Stimulated activated naive CD8-positive, alpha-beta T cell treated with anti-CD3 and anti-CD28 coated beads, Interleukin-15, amount 100 ng/mL, for 72 hours (primary cell): ENCODE measurements around the gene DMRTC2.

Experiments used
- ATAC-seq: fragments of 150-1000 bp; cut with Tn5 transposase; 2 replicates; pipeline ENCODE4 v1.10.0; 2021; ENCODE audit warnings: mild to moderate bottlenecking, moderate library complexity
- DNase-seq, 2 donors: peaks; one replicate each; pipeline ENCODE4 v3.0.0; 2021 to 2022
- H3K27ac Mint-ChIP-seq, 2 donors: one replicate each; pipeline ENCODE4 v1.8.0; 2022; ENCODE audit warnings: mild to moderate bottlenecking in 2 of 2, mixed read lengths in 2 of 2, moderate library complexity in 2 of 2
- H3K27me3 Mint-ChIP-seq: one replicate; pipeline ENCODE4 v1.8.0; 2022; ENCODE audit warnings: mixed read lengths
- H3K4me1 Mint-ChIP-seq: one replicate; pipeline ENCODE4 v1.8.0; 2022; ENCODE audit warnings: mild to moderate bottlenecking, mixed read lengths
- H3K4me3 Mint-ChIP-seq, 2 donors: one replicate each; pipeline ENCODE4 v1.8.0; 2022; ENCODE audit warnings: mild to moderate bottlenecking in 2 of 2, mixed read lengths in 2 of 2, moderate library complexity in 1 of 2
- H3K9me3 Mint-ChIP-seq, 2 donors: one replicate each; pipeline ENCODE4 v1.8.0; 2022; ENCODE audit warnings: mixed read lengths in 2 of 2

DMRTC2 gene

DNA sequence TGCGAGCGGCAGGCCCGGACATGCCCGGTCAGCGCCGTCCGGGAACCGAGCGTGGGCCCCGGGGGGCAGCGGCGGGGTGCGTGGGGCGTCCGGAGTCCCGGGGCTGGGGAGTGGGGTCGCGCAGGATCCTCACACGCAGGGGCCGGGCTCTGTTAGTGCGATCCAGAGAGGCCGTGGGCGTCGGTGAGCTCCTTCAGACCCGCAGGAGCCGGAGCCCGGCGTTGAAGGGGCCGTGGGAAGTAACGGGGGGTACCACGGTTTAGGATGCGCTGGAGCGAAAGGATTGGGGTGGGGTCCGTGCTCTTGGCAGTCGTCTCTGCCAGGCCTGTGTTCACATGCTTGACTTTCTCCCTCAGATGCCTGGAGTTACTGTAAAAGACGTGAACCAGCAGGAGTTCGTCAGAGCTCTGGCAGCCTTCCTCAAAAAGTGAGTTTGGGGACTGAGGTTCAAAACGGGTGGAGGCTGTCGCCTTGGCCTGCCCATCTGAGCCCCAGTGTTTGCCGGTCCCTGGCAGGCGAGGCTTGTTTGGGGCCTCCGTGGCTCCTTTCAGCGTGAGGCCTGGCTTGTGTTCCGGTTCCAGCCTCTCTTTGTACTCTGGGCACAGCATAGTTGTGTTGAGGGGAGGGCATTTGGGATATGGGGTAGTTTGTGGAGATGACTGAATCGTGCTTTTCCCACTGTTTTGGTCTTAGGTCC is 15.7 kb downstream of the DMRTC2 start:
- H3K27me3 Mint-ChIP-seq = no peaks in the 10 kb centered on the region
- peaks cover 48% of the 10 kb centered on the region for H3K4me1 Mint-ChIP-seq
- H3K4me3 Mint-ChIP-seq = peak overlapping the region; percentile 86 to 90
- no peaks in the 10 kb centered on the region for H3K9me3 Mint-ChIP-seq
- ATAC-seq (no peak), DNase-seq (peak in 1 of 2 donors; percentile 37)
- H3K27ac Mint-ChIP-seq = peak overlapping the region; percentile 97 to 99

GRCh38 chr19:41861116-41861768 is 16.4 kb downstream of the DMRTC2 start:
- Mint-ChIP-seq H3K27me3 (no peaks in the 10 kb centered on the region), H3K4me1 (peaks cover 55% of the 10 kb centered on the region), H3K27ac (peak overlapping the region; percentile 97 to 99), H3K4me3 (peak overlapping the region; percentile 86 to 90), H3K9me3 (no peaks in the 10 kb centered on the region)
- ATAC-seq = no peak
- no peak for DNase-seq

DNA sequence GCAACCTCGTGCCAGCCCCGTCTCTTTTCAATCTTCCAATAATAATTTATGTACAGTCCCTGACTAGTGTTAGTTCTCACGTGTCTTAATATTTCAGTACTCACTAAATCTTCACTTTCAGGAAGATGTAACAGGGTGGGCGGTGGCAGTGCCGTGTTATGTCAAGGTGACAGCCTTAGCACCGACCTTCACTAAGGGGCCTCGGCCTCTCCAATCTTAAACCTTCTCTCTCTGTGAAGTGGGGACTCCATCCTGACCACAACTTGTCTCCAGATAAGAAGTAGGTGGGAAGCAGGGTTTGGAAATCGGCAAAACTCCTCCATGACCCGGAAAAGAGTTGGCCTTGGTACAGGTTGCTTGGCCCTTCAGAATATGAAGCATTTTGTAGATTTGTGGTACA is 17.0 kb downstream of the DMRTC2 start:
- DNase-seq = no peak
- peak overlapping the region; percentile 97 to 99 for H3K27ac Mint-ChIP-seq
- H3K27me3 Mint-ChIP-seq = no peaks in the 10 kb centered on the region
- H3K9me3 Mint-ChIP-seq = no peaks in the 10 kb centered on the region
- no peak for ATAC-seq
- H3K4me1 Mint-ChIP-seq = peaks cover 61% of the 10 kb centered on the region
- H3K4me3 Mint-ChIP-seq = peak overlapping the region; percentile 86 to 90

DNA sequence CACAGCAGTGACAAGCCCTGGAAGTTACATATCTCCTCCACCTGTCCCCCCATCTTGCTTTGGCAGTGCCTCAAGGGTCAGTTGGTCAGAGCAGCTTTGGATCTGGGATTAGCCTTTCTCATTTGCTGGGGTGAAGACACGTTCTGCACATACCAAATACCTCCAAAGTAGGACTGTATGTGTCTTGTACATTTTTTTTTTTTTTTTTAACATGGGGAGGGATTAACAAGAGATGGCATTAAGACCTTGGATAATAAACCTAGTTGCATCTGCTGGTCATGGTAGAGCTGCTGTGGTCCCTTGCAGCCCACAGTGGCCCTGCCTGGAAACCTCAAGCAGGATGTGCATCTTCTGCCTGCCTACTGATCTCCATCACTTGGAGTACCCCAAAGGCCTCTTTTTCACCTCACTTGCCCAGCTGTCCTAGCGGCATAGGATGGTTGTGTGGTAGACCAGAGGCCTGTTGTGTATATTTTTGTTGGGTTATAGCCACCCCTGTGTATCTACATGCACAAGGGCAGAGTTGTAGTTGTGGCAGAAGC is 17.7 kb downstream of the DMRTC2 start:
- Mint-ChIP-seq H3K27ac (peak overlapping the region; percentile 86 to 99), H3K4me1 (peaks cover 68% of the 10 kb centered on the region), H3K27me3 (no peaks in the 10 kb centered on the region), H3K4me3 (peak overlapping the region; percentile 86 to 90), H3K9me3 (no peaks in the 10 kb centered on the region)
- peak in 1 of 2 donors; percentile 39 for DNase-seq
- ATAC-seq = no peak

- Mint-ChIP-seq H3K27ac (peak overlapping the region; percentile 94 to 95), H3K27me3 (no peaks in the 10 kb centered on the region), H3K4me1 (peaks cover 76% of the 10 kb centered on the region), H3K4me3 (peak overlapping the region; percentile 86 to 90), H3K9me3 (no peaks in the 10 kb centered on the region)
- no peak for DNase-seq
- ATAC-seq = no peak
These were observed 18.5 kb downstream of the DMRTC2 start for GRCh38 chr19:41863209-41863931.

DNA sequence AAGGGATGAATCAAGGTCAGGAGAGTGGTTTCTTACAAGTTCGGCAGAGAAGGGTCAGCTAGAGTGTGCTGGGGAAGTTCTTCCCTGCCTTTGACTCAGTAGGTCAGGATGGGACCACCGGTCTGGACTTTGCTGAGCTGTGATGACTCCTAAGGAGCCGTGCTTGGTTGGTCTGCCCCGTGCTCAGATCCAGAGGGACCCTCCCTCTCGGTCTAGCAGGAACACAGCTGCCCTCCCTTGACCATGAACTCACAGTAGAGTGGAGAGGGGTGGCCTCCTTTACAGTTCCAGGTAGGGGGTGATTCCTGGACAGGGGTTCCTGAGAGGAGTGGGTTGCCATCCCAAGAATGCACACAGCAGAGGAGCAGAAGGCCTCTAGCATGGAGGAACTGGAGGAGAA is 19.5 kb downstream of the DMRTC2 start:
- DNase-seq = no peak
- H3K27me3 Mint-ChIP-seq = no peaks in the 10 kb centered on the region
- no peaks in the 10 kb centered on the region for H3K9me3 Mint-ChIP-seq
- H3K4me3 Mint-ChIP-seq = peak overlapping the region; percentile 82 to 86
- H3K27ac Mint-ChIP-seq = peak overlapping the region; percentile 94 to 98
- H3K4me1 Mint-ChIP-seq = peaks cover 86% of the 10 kb centered on the region
- ATAC-seq = no peak

GRCh38 chr19:41866284-41866683 is 21.4 kb downstream of the DMRTC2 start:
- no peaks in the 10 kb centered on the region for H3K27me3 Mint-ChIP-seq
- peaks cover 99% of the 10 kb centered on the region for H3K4me1 Mint-ChIP-seq
- no peaks in the 10 kb centered on the region for H3K9me3 Mint-ChIP-seq
- H3K4me3 Mint-ChIP-seq = peak overlapping the region; percentile 71 to 73
- ATAC-seq (no peak), DNase-seq (no peak)
- H3K27ac Mint-ChIP-seq = peak overlapping the region; percentile 87 to 97

DNA sequence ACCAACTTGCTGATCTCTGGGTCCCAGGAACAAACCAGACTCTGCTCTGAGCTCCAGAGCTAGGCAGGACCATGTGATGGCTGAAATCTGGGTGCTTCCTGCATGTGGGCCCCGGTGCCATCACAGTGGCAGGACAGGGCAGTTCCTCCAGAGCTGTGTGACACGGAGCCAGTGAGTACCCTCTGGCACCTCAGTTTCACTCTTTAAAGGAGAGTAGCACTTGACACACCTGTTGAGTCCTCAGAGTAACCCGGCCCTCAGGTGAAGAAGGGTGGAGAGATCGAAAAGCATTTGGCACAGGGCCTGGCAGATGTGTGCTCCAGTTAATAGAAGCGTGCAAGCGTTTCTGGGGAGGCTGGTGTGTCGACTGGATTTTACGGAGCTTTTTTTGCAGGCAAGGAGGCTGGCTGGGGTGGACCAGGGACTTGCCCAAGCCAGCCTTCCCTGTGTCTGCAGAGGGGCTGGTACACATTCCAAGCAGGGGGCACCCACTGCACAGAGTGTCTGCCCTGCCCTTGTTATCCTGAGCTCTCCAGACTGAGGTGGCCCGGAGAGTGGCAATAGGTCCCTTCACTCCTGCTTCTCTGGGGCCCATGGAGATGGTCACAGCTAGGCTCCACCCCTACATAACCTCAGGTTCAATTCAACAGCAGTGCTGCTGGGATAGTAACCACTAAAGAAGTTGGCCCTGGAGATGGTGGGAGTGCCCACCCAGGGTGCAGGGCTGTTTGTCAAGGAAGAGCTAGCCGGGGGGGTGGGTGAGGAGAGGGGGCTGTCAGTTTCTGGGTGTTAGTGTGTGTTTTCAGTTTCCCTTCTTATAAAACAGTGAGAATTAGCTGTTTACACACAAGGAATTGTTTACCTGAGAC is 23.5 kb downstream of the DMRTC2 start:
- Mint-ChIP-seq H3K4me1 (peaks cover 99% of the 10 kb centered on the region), H3K4me3 (peak overlapping the region; percentile 38 to 55), H3K27me3 (no peaks in the 10 kb centered on the region), H3K9me3 (no peaks in the 10 kb centered on the region), H3K27ac (peak overlapping the region; percentile 56 to 86)
- no peak for ATAC-seq
- DNase-seq = no peak

DNA sequence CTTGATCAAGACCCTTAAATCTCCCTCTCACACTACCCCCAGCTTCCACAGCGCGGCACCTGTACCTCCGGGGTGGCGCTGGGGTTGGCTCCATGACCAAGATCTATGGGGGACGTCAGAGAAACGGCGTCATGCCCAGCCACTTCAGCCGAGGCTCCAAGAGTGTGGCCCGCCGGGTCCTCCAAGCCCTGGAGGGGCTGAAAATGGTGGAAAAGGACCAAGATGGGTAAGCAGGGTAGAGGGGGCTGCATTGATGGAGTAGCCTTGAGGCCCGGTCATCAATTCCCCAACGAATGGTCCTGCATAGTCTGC is 24.1 kb downstream of the DMRTC2 start:
- peaks cover 97% of the 10 kb centered on the region for H3K4me1 Mint-ChIP-seq
- H3K4me3 Mint-ChIP-seq = peak overlapping the region in 1 of 2 donors; percentile 55

DNA sequence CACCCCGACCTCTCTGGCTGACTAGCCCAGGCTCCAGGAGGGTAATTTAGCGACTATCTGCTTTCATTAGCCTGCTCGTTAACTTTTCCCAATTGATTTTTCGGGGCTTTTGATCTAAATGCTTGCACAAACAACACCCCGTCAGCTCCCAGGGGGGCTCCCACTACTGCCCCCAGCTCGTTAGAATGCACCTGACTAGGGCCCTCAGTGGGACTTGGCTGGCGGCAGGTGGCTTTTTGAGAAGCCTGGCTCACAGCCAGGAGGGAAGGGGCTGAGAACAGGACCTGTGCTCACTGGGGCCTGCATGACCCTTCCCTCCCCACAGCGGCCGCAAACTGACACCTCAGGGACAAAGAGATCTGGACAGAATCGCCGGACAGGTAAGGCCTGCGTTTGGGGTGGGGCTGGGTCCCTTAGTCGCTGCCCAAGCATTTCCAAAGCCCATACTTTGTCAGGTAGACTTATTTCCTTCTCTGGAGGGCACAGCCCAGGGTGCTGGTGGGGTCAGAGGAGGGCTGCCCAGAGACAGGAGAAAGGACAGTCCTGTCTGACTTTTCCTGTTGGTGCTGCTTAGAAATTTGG is 24.6 kb downstream of the DMRTC2 start:
- no peak for ATAC-seq
- H3K4me3 Mint-ChIP-seq = peak overlapping the region; percentile 25 to 35
- H3K9me3 Mint-ChIP-seq = no peaks in the 10 kb centered on the region
- peaks cover 94% of the 10 kb centered on the region for H3K4me1 Mint-ChIP-seq
- no peak for DNase-seq
- H3K27me3 Mint-ChIP-seq = no peaks in the 10 kb centered on the region
- H3K27ac Mint-ChIP-seq = peak overlapping the region; percentile 81 to 84

More for the DNA sequence above, 24.1 kb downstream of the DMRTC2 start:
- ATAC-seq (no peak), DNase-seq (no peak)
- no peaks in the 10 kb centered on the region for H3K9me3 Mint-ChIP-seq
- no peaks in the 10 kb centered on the region for H3K27me3 Mint-ChIP-seq
- H3K27ac Mint-ChIP-seq = peak overlapping the region; percentile 40 to 84

- no peaks in the 10 kb centered on the region for H3K9me3 Mint-ChIP-seq
- H3K27ac Mint-ChIP-seq = peak overlapping the region; percentile 83 to 84
- no peak for DNase-seq
- peak overlapping the region; percentile 57 to 63 for H3K4me3 Mint-ChIP-seq
- no peak for ATAC-seq
- peaks cover 95% of the 10 kb centered on the region for H3K4me1 Mint-ChIP-seq
- H3K27me3 Mint-ChIP-seq = no peaks in the 10 kb centered on the region
These were observed 25.6 kb downstream of the DMRTC2 start for GRCh38 chr19:41870401-41870873.

DNA sequence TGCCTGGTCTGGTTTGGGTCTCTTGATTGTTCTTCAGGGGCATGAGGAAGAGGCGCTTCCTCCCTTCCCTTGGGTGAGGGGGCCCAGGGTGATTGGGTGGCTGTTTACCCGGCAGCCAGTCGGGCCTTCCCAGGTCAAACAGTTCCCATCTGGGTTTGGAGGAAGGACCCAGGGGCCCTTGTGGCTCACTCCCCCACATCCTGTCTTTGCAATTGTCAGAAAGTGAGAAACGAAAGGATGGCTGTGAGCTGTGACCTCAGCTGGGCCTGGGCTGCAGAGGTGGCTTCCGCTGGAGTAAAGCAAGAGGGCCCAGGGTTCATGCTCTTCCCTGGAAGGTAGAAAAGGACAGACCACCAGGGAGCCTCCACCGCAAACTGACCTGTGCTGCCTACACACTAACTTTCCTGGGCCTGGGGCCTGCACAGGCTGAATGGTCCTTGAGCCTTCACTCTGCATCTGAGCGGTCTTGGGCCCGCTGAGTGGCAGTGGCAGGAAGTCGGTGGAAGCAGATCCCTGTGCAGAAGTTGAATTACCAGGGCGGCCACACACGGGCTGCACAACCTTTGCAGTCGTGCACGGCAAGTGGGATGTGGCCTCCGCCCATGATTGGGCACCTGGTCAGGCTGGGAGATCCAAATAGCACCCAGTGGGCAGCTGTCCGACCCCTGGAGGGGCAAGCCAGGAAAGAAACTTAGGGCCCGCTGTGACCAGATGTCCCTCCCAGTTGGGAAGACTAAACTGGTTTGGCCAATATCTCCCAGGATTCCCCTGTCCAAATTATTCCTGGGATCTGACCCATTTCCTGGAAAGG is 26.9 kb downstream of the DMRTC2 start:
- Mint-ChIP-seq H3K27ac (peak overlapping the region; percentile 93 to 97), H3K27me3 (no peaks in the 10 kb centered on the region), H3K4me1 (peaks cover 95% of the 10 kb centered on the region), H3K9me3 (no peaks in the 10 kb centered on the region), H3K4me3 (peak overlapping the region; percentile 63 to 64)
- ATAC-seq (peak; percentile 86), DNase-seq (peak; percentile 78 to 86)

DNA sequence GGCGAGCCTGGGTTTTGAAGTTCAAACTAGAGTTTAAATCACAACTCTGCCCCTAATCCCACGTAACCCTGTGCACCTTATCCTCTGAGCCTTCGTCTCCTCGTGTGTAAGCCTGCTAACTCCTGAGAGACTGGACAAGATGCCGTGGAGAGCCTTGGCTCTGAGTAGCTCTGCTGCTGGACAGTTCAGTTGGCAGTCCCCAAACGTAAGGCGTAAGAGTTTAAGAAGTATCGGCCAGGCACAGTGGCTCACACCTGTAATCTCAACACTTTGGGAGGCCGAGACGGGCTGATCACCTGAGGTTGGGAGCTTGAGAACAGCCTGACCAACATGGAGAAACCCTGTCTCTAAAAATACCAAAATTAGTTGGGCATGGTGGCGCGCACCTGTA is 27.5 kb downstream of the DMRTC2 start:
- no peaks in the 10 kb centered on the region for H3K27me3 Mint-ChIP-seq
- H3K4me3 Mint-ChIP-seq = peak overlapping the region in 1 of 2 donors; percentile 15
- H3K27ac Mint-ChIP-seq = peak overlapping the region; percentile 79 to 87
- no peaks in the 10 kb centered on the region for H3K9me3 Mint-ChIP-seq
- peaks cover 95% of the 10 kb centered on the region for H3K4me1 Mint-ChIP-seq
- DNase-seq = no peak
- ATAC-seq = no peak
